Mesodermal cell (in vitro differentiated cells): Measurements from ENCODE around the gene ARFRP1.

ENCODE experiments used
- H3K27ac ChIP-seq: 2 replicates; pipeline ENCODE4 v1.7.0; 2013; ENCODE audit warnings: mild to moderate bottlenecking, low read depth, low read length, moderate library complexity; ENCODE audit not compliant: severe bottlenecking
- H3K36me3 ChIP-seq: 2 replicates; pipeline ENCODE4 v1.7.1; 2013; ENCODE audit warnings: mild to moderate bottlenecking, low read length, moderate library complexity; ENCODE audit not compliant: control insufficient read depth, insufficient read depth
- H3K4me1 ChIP-seq: one replicate; pipeline ENCODE4 v1.7.1; 2013; ENCODE audit warnings: mild to moderate bottlenecking, low read length; ENCODE audit not compliant: insufficient read depth, control insufficient read depth, poor library complexity, severe bottlenecking
- H3K4me3 ChIP-seq: 2 replicates; pipeline ENCODE4 v1.7.0; 2013; ENCODE audit warnings: low read length, control low read depth, mild to moderate bottlenecking; ENCODE audit not compliant: insufficient read depth, poor library complexity, severe bottlenecking; ENCODE audit errors: extremely low read depth
- H3K9me3 ChIP-seq: 2 replicates; pipeline ENCODE4 v1.7.1; 2013; ENCODE audit warnings: mild to moderate bottlenecking, low read length, moderate library complexity; ENCODE audit not compliant: control insufficient read depth
- WGBS, 2 experiments: methylation state at CpG; one replicate each; pipeline ENCODE4 v1.1.5; 2013; ENCODE audit warnings: missing lambda C conversion rate in 2 of 2; ENCODE audit not compliant: insufficient coverage in 2 of 2; 5-methylcytosine and 5-hydroxymethylcytosine counted together

The ARFRP1 gene

DNA sequence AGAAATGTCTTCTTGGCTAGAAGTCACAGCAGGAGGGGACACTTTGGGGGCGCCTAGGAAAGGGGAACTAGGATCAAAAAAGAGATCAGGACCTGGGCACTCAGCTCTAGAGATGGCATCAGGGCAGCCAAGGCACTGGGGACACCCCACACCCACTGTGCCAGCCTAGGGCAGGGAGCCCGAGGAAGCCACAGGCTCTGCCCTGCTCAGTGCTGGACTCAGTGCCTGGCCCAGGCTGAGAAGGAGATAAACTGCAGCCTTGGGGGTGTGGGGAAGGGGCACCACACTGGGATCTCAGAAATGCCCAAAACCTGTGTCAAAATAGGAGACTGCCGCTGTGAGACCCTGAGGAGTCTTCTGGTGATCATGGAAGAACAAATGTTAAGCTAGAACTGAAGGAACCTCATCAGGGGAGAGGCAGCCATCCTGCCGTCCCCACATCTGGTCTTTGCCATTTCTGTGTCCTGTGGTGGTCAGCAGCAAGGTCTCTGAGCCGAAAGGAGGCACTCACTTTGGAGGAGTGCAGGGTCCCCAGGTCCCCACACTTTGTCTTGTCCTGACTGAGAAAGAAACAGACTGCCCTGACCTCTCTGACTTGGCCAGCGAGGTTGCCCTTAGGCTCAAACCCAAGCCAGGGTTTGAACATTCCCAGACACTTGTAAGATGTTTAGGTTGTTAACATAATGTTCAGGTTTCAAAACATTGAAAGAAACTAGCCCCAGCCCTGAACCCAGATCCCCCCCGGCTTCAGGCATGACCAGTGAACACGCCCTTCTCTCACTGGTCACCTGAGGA lies 2.3 kb downstream of the ARFRP1 start:
- WGBS, 2 experiments, result 89 to 99% methylated on average over 7 to 8 of the region's 8 CpGs
- H3K4me1 ChIP-seq, result peaks cover 5% of the 10 kb centered on the region
- no peak overlapping the region for H3K27ac ChIP-seq
- H3K9me3 ChIP-seq, result no peaks in the 10 kb centered on the region
- H3K4me3 ChIP-seq, result no peak overlapping the region
- H3K36me3 ChIP-seq, result peaks cover 50% of the 10 kb centered on the region

DNA sequence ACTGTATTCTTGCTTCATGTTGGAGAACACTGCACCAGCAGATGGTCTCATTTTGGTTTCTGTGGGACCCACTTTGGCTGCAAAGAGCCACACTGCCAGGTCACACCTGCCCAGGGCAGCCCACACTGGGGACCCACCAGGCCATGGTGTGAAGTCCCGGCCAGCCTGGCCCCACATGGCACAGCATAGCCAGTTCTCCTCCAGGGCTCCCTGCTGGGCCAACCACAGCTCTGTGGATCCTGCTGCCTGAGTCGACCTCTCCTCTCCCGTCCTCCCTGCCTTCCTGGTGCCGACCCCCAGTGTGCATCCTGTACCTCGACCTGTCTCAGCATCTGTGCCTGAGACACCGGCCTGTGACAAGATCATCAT lies 3.0 kb downstream of the ARFRP1 start:
- no peaks in the 10 kb centered on the region for H3K9me3 ChIP-seq
- H3K4me1 ChIP-seq, result peaks cover 8% of the 10 kb centered on the region
- H3K36me3 ChIP-seq, result peaks cover 48% of the 10 kb centered on the region
- no peak overlapping the region for H3K27ac ChIP-seq
- WGBS, 2 experiments, result 86 to 95% methylated on average over 5 to 6 of the region's 6 CpGs
- no peak overlapping the region for H3K4me3 ChIP-seq

DNA sequence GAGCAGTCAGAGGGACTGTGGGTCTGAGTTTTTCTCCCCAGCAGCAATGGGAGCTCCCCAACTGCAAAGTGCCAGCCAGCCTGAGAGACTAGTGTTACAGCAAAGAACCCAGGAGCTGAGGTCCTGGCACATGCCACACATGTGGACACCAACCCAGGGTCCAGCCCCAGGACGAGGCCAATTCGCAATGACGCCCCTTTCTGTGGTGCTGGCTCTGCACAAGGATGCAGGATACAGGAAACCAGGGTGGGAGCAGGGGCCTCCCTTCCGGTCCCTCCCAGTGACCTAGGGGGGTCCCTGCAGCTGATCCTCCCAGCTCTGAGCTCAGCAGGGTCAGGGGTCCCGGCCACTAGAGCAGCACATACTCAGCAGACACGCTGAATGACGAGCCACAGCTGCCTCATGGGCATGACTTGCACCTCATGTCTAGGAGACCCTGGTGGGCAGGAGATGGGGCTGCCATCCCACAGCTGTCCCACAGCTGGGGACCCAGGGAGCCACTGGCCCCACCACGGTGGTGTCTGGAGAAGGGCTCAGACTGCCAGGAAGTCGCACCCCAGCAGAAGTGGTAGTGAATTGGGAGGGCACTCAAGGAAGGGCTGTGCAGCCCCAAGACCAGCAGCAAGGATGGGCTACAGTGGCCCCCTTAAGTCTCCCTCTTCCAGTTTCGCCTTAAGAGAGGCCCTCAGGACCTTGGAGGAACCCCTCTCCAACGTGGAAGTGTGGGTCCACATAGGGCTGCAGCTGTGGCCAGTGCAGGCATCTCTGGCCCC lies 3.6 kb downstream of the ARFRP1 start:
- peaks cover 44% of the 10 kb centered on the region for H3K36me3 ChIP-seq
- no peak overlapping the region for H3K27ac ChIP-seq
- H3K4me1 ChIP-seq, result peaks cover 13% of the 10 kb centered on the region
- H3K4me3 ChIP-seq, result no peak overlapping the region
- 94 to 98% methylated on average over 9 to 11 of the region's 11 CpGs for WGBS, 2 experiments
- H3K9me3 ChIP-seq, result no peaks in the 10 kb centered on the region

- Histone ChIP-seq H3K9me3 (no peaks in the 10 kb centered on the region), H3K4me1 (peaks cover 20% of the 10 kb centered on the region), H3K4me3 (no peak overlapping the region), H3K27ac (no peak overlapping the region), H3K36me3 (peaks cover 39% of the 10 kb centered on the region)
- WGBS, 2 experiments, result 90 to 96% methylated on average over 8 to 14 of the region's 15 CpGs
Observed at GRCh38 chr20:63703471-63703975, 4.3 kb downstream of the ARFRP1 start.

- H3K4me1 ChIP-seq, result peaks cover 26% of the 10 kb centered on the region
- 83 to 91% methylated on average over 12 of the region's 13 CpGs for WGBS, 2 experiments
- no peak overlapping the region for H3K4me3 ChIP-seq
- H3K27ac ChIP-seq, result no peak overlapping the region
- H3K36me3 ChIP-seq, result peaks cover 39% of the 10 kb centered on the region
- H3K9me3 ChIP-seq, result no peaks in the 10 kb centered on the region
Observed at GRCh38 chr20:63702751-63703470, 4.9 kb downstream of the ARFRP1 start.

DNA sequence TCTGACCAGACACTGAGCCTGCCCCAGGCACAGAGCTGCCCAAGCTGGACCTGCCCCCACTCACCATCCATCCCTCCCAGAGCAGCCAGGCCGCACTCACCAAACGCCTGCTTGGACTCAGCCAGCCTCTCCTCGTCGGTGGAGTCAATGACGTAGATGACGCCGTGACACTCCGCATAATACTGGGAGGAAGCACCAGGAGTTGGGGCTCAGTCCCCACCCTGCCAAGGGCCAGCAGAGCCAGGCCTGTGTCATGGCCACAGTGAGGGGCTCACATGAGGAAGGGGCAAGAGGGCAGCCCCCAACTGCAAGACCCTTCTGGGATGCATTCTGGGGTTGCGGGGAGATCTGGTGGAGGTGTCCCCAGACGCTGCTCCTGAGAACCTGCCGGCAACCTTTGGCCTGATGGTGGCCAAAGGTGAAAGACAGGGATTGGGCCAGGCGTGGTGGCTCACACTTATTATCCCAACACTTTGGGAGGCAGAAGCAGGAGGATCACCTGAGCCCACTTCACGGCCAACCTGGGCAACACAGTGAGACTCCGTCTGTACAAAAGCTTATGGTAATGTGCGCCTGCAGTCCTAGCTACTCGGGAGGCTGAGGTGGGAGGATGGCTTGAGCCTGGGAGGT lies 5.6 kb downstream of the ARFRP1 start:
- no peak overlapping the region for H3K27ac ChIP-seq
- WGBS, 2 experiments, result 92 to 94% methylated on average over 16 of the region's 16 CpGs
- H3K9me3 ChIP-seq, result no peaks in the 10 kb centered on the region
- peaks cover 39% of the 10 kb centered on the region for H3K36me3 ChIP-seq
- peaks cover 29% of the 10 kb centered on the region for H3K4me1 ChIP-seq
- H3K4me3 ChIP-seq, result no peak overlapping the region

DNA sequence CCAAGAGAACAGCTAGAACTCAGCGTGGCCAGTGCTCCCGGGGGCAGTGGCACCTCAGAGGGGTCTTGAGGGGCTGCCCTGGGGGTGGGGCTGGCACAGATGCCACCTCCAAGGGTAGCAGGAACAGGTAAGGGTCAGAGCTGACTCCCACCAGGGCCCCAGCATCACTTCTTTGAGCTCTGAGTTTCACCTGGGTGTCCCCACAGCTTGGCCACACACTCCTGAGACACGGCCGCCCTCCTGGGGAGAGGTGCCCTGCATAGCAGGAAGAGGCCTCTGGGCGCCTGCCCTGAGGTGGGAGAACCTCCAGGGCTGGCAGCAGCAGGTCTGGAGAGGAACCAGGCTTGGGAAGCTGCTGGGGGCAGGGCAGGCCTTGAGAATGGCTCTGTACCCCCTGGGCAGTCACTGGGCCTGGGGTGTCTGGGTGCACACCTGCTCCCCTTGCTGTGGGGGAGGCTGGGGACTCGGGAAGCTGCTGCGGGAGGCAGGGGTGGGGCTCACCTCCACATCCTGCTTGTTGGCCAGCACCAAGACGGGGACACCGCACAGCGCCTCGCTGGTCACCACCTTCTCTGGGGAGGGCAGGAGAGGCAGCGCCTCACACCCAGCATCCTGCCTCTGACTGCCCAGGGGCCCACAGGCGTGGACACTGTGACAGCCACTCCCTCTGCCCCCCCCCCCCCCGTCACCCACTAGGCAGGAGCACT lies 6.3 kb downstream of the ARFRP1 start:
- Histone ChIP-seq H3K36me3 (peaks cover 36% of the 10 kb centered on the region), H3K9me3 (no peaks in the 10 kb centered on the region), H3K4me1 (peaks cover 31% of the 10 kb centered on the region), H3K4me3 (no peak overlapping the region), H3K27ac (no peak overlapping the region)
- WGBS, 2 experiments, result 92% methylated on average over 10 to 12 of the region's 14 CpGs

DNA sequence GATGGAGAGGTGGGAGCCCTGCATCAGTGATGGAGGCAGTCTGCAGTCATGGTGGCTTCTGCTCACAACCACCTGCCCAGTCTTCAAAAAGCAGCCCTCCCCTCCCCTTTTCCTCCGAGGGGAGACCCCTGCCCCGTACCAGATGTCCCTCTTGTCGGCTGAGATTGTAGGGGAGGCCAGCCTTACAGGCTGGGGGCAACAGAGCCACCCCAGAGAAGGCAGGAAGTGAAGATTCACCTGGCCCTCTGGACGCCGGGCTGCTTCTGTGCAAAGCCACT lies 6.8 kb downstream of the ARFRP1 start:
- no peaks in the 10 kb centered on the region for H3K9me3 ChIP-seq
- 90 to 100% methylated on average over 2 to 4 of the region's 5 CpGs for WGBS, 2 experiments

GRCh38 chr20:63700199-63701050 lies 7.4 kb downstream of the ARFRP1 start:
- H3K4me3 ChIP-seq, result no peak overlapping the region
- no peaks in the 10 kb centered on the region for H3K9me3 ChIP-seq
- H3K4me1 ChIP-seq, result peaks cover 28% of the 10 kb centered on the region
- peaks cover 26% of the 10 kb centered on the region for H3K36me3 ChIP-seq
- WGBS, 2 experiments, result 95 to 97% methylated on average over 31 to 34 of the region's 43 CpGs
- H3K27ac ChIP-seq, result peak overlapping the region; percentile 62

More for the DNA sequence above, 6.8 kb downstream of the ARFRP1 start:
- no peak overlapping the region for H3K4me3 ChIP-seq
- H3K4me1 ChIP-seq, result peaks cover 28% of the 10 kb centered on the region
- peaks cover 31% of the 10 kb centered on the region for H3K36me3 ChIP-seq
- no peak overlapping the region for H3K27ac ChIP-seq
